Right lobe of liver (tissue), 6 donors: ENCODE data around the gene GRM7. TPM values are rescaled to one million over a fixed set of nuclear protein-coding genes. Genes with fewer than 3 reads are reported as not detected.

Source experiments
- ATAC-seq, 4 donors: fragments of 200-7000 bp; cut with Tn5 transposase; one replicate each; pipeline ENCODE4 v1.9.1; 2020; ENCODE audit warnings: mild to moderate bottlenecking in 4 of 4, moderate library complexity in 4 of 4
- DNase-seq, 3 donors: peaks; one replicate each; pipeline ENCODE4 v3.0.0-alpha.2; 2020
- H3K27ac ChIP-seq, 3 donors: fragments of 200-600 bp; one replicate each; pipeline ENCODE4 v1.8.0; 2022
- H3K27me3 ChIP-seq, 2 donors: fragments of 200-600 bp; one replicate each; pipeline ENCODE4 v1.8.0; 2022
- H3K36me3 ChIP-seq, 4 donors: fragments of 200-600 bp; sonication (generic) in 1 of 4; one replicate each; pipeline versions ENCODE4 v1.5.1 to v1.8.0; 2017 to 2022; ENCODE audit warnings: control low read depth in 1 of 4
- H3K4me1 ChIP-seq, 4 donors: fragments of 200-600 bp; sonication (generic) in 1 of 4; one replicate each; pipeline versions ENCODE4 v1.5.1 to v1.8.0; 2017 to 2022; ENCODE audit warnings: control low read depth in 1 of 4
- H3K4me3 ChIP-seq, 3 donors: fragments of 200-600 bp; one replicate each; pipeline ENCODE4 v1.8.0; 2022
- H3K9me3 ChIP-seq, 4 donors: fragments of 200-600 bp; sonication (generic) in 1 of 4; one replicate each; pipeline versions ENCODE4 v1.5.1 to v1.8.0; 2017 to 2022; ENCODE audit warnings: control low read depth in 1 of 4
- CTCF ChIP-seq, 4 donors: fragments of 200-600 bp in 3 of 4; fragments of 450-650 bp in 1 of 4; IDR thresholded peaks; one replicate each; pipeline versions ENCODE4 v1.5.1 to v1.8.0; 2016 to 2022; ENCODE audit warnings: antibody characterized with exemption in 4 of 4, mild to moderate bottlenecking in 2 of 4
- POLR2A ChIP-seq: fragments of 450-650 bp; IDR thresholded peaks from one replicate; pipeline ENCODE4 v1.6.1; 2017; ENCODE audit warnings: antibody characterized with exemption, mild to moderate bottlenecking
- WGBS: methylation state at CpG from one replicate; pipeline ENCODE4 v1.1.6; 2018; ENCODE audit warnings: low coverage, low lambda C conversion rate; ENCODE audit not compliant: insufficient coverage; ENCODE audit errors: missing lambda C conversion rate; 5-methylcytosine and 5-hydroxymethylcytosine counted together
- intact Hi-C, 2 donors: fragments of 100-400 bp; cut with DNase I; formaldehyde crosslinking; loops; one replicate each; pipeline versions ENCODE4 v1.11.2 to v1.14.1; 2022
- total RNA-seq, 6 experiments: library from RNA; depleted of rRNA in 2 of 6; stranded (reverse); fragments of >200 nt in 2 of 6; fragmentation: NEBNext Ultra II Directional in 3 of 6; extraction: Animal tissue kit (Norgen Biotek cat#: 25700) in 3 of 6; gene quantifications; one replicate each; pipeline versions ENCODE4 v1.1.0 to v1.2.4, GENCODE V29; 2016 to 2023
- donor health status: DM: no; HTN: yes; CAD: no.
- donor health status: DM: no; HTN: no; CAD: no.
- donor health status: DM: no; HTN: no; CAD: no.
- donor health status: DM: no; HTN: yes; CAD: no.
- donor health status: DM: no; HTN: yes; CAD: no.

GRM7 gene
- total RNA-seq, 6 experiments from 2014 or later, result 0.20 to 0.56 TPM; not detected in 4

- Histone ChIP-seq H3K36me3 (no peaks in the 10 kb centered on the region), H3K27ac (no peak overlapping the region), H3K4me1 (no peaks in the 10 kb centered on the region), H3K9me3 (no peaks in the 10 kb centered on the region), H3K27me3 (no peaks in the 10 kb centered on the region), H3K4me3 (no peak overlapping the region)
- WGBS, result 50% methylated on average over 1 of the region's 1 CpG
- TF ChIP-seq CTCF (IDR thresholded peaks at IDR 0.05) (no peak), POLR2A (no peak)
- no peak for ATAC-seq
- intact Hi-C loops, result no loop called here
- no peak for DNase-seq
These were observed 16.2 kb upstream of the GRM7 start for GRCh38 chr3:6844723-6845122.

GRCh38 chr3:6854184-6854583 lies 6.7 kb upstream of the GRM7 start:
- Histone ChIP-seq H3K36me3 (no peaks in the 10 kb centered on the region), H3K27ac (no peak overlapping the region), H3K9me3 (no peaks in the 10 kb centered on the region), H3K27me3 (no peaks in the 10 kb centered on the region), H3K4me1 (no peaks in the 10 kb centered on the region), H3K4me3 (no peak overlapping the region)
- TF ChIP-seq POLR2A (no peak), CTCF (IDR thresholded peaks at IDR 0.05) (no peak)
- intact Hi-C loops, result no loop called here
- ATAC-seq (no peak), DNase-seq (no peak)
- 53% methylated on average over 2 of the region's 2 CpGs for WGBS

GRCh38 chr3:6857510-6857909 lies 3.4 kb upstream of the GRM7 start:
- no peak overlapping the region for H3K4me3 ChIP-seq

GRCh38 chr3:6860149-6860953 lies 564 bp upstream of the GRM7 start:
- no peak for ATAC-seq
- WGBS, result 0% methylated on average over 7 of the region's 28 CpGs

More at GRCh38 chr3:6857510-6857909, 3.4 kb upstream of the GRM7 start:
- intact Hi-C loops, result no loop called here
- H3K27me3 ChIP-seq, result no peaks in the 10 kb centered on the region
- H3K4me1 ChIP-seq, result no peaks in the 10 kb centered on the region
- whole genome bisulfite sequencing, result 51% methylated on average over 5 of the region's 5 CpGs
- no peak for ATAC-seq
- no peak for TF ChIP-seq POLR2A
- no peak for TF ChIP-seq CTCF (IDR thresholded peaks at IDR 0.05)
- H3K27ac ChIP-seq, result no peak overlapping the region
- H3K9me3 ChIP-seq, result no peaks in the 10 kb centered on the region
- no peaks in the 10 kb centered on the region for H3K36me3 ChIP-seq
- no peak for DNase-seq

More at GRCh38 chr3:6860149-6860953, 564 bp upstream of the GRM7 start:
- H3K36me3 ChIP-seq, result no peaks in the 10 kb centered on the region
- no peaks in the 10 kb centered on the region for H3K4me1 ChIP-seq
- no peak for DNase-seq
- H3K27ac ChIP-seq, result no peak overlapping the region
- no peak overlapping the region for H3K4me3 ChIP-seq
- H3K9me3 ChIP-seq, result no peaks in the 10 kb centered on the region
- TF ChIP-seq POLR2A (no peak), CTCF (IDR thresholded peaks at IDR 0.05) (no peak)
- H3K27me3 ChIP-seq, result no peaks in the 10 kb centered on the region
- intact Hi-C loops, result no loop called here
